DOHH2 (cell line): ENCODE data around the gene ADIPOR2.
A peak's percentile ranks its signal among the peaks of the same experiment; 100 is the strongest.

Experiments
- H3F3A ChIP-seq: fragments of 200-600 bp; sonication (generic), shearing (Covaris generic); 2 replicates; pipeline ENCODE4 v1.6.0; 2016; ENCODE audit warnings: antibody characterized with exemption, mild to moderate bottlenecking; ENCODE audit not compliant: control insufficient read depth, insufficient read depth
- H3K27ac ChIP-seq: fragments of 200-600 bp; sonication (generic); 2 replicates; pipeline ENCODE4 v1.5.1; 2014; ENCODE audit warnings: low read depth, mild to moderate bottlenecking, low read length, moderate library complexity
- H3K27me3 ChIP-seq: fragments of 200-600 bp; sonication (generic); 2 replicates; pipeline ENCODE4 v1.6.1; 2014; ENCODE audit warnings: mild to moderate bottlenecking, low read length, mixed read lengths; ENCODE audit not compliant: control insufficient read depth
- H3K36me3 ChIP-seq: fragments of 200-600 bp; sonication (generic); 2 replicates; pipeline ENCODE4 v1.6.1; 2014; ENCODE audit warnings: mild to moderate bottlenecking, low read length, moderate library complexity, mixed read lengths; ENCODE audit not compliant: control insufficient read depth
- H3K4me1 ChIP-seq: fragments of 200-600 bp; sonication (generic); 2 replicates; pipeline ENCODE4 v1.6.1; 2014; ENCODE audit warnings: mild to moderate bottlenecking, low read length, mixed read lengths; ENCODE audit not compliant: control insufficient read depth
- H3K4me2 ChIP-seq: fragments of 200-600 bp; sonication (generic); 2 replicates; pipeline ENCODE4 v1.6.0; 2014; ENCODE audit warnings: mild to moderate bottlenecking, low read length, moderate library complexity
- H3K4me3 ChIP-seq: fragments of 200-600 bp; sonication (generic); 2 replicates; pipeline ENCODE4 v1.5.1; 2014; ENCODE audit warnings: mild to moderate bottlenecking, low read length, mixed read lengths
- H3K79me2 ChIP-seq: fragments of 200-600 bp; sonication (generic); 2 replicates; pipeline ENCODE4 v1.6.1; 2014; ENCODE audit warnings: mild to moderate bottlenecking, low read length, mixed read lengths; ENCODE audit not compliant: control insufficient read depth
- H3K9me2 ChIP-seq: fragments of 200-600 bp; sonication (generic); replicated peaks from 2 replicates; pipeline ENCODE4 v1.6.1; 2014; ENCODE audit warnings: mild to moderate bottlenecking, low read length, mixed read lengths; ENCODE audit not compliant: control insufficient read depth
- H3K9me3 ChIP-seq: fragments of 200-600 bp; sonication (generic); 2 replicates; pipeline ENCODE4 v1.6.1; 2014; ENCODE audit warnings: antibody characterized with exemption, low read length, mixed read lengths; ENCODE audit not compliant: control insufficient read depth, insufficient read depth
- H4K20me1 ChIP-seq: fragments of 200-600 bp; sonication (generic); 2 replicates; pipeline ENCODE4 v1.6.0; 2014; ENCODE audit warnings: low read depth, mild to moderate bottlenecking, antibody characterized with exemption, low read length, moderate library complexity; ENCODE audit not compliant: control insufficient read depth, insufficient read depth
- EZH2phosphoT487 ChIP-seq: fragments of 200-600 bp; sonication (generic); IDR thresholded peaks from 2 replicates; pipeline ENCODE4 v1.6.1; 2017; ENCODE audit warnings: borderline replicate concordance, mild to moderate bottlenecking, antibody characterized with exemption, low read length, moderate library complexity, mixed read lengths
- TF ChIP-seq, protein P1 (sequence below): fragments of 200-600 bp; sonication (generic); IDR thresholded peaks from one replicate; pipeline ENCODE4 v1.5.1; 2014; ENCODE audit warnings: antibody characterized with exemption, mild to moderate bottlenecking, low read depth, low read length; ENCODE audit not compliant: poor library complexity, severe bottlenecking

ADIPOR2 gene

DNA sequence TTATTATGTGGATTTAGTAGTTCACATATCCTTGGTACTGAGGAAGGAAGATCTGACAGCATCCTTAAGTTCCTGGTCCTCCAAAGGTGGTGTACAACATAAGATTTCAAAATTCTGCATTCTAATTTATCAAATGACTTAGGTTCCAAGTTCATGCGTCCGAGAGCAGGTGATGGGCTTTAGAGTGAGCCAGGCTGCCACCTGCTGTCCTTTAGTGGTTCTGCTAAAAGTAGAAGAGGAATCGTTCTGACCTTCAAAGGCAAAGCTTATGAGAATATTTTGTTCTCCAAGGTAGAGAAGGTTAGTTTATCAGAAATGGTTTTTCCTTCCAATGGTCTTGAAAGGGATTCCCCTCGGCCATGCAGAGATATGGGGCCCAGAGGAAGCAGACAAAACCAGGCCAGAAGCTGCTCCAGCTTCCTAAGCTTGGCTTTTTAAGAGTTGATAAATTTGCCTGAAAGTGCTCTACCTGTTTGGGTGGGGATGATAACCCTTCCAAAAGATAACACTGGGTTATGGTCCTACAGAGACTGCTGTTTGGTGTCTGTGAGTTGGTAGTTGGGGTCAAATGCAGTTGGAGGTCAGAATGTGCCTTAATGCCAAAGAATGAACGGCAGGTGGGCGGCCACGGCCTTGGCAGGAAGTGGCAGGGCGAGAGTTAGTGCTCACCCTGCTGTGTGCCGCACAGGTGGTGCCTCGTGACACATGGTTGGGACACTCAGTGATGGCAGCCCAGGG lies 100.4 kb downstream of the ADIPOR2 start:
- H3K27me3 ChIP-seq: no peaks in the 10 kb centered on the region
- peaks cover 11% of the 10 kb centered on the region; the same call in 1 of the 2 replicates for H3F3A ChIP-seq
- peaks cover under 1% of the 10 kb centered on the region; the same call in 1 of the 2 replicates for H3K79me2 ChIP-seq
- H3K4me1 ChIP-seq: peaks cover 14% of the 10 kb centered on the region
- H3K4me3 ChIP-seq: no peak overlapping the region
- peaks cover 15% of the 10 kb centered on the region for H3K36me3 ChIP-seq
- H3K9me2 ChIP-seq: no peaks in the 10 kb centered on the region
- H4K20me1 ChIP-seq: peaks cover 3% of the 10 kb centered on the region; the same call in 1 of the 2 replicates
- no peak overlapping the region for H3K4me2 ChIP-seq
- H3K9me3 ChIP-seq: no peaks in the 10 kb centered on the region
- no peak overlapping the region for H3K27ac ChIP-seq
- TF ChIP-seq, protein P1, sequence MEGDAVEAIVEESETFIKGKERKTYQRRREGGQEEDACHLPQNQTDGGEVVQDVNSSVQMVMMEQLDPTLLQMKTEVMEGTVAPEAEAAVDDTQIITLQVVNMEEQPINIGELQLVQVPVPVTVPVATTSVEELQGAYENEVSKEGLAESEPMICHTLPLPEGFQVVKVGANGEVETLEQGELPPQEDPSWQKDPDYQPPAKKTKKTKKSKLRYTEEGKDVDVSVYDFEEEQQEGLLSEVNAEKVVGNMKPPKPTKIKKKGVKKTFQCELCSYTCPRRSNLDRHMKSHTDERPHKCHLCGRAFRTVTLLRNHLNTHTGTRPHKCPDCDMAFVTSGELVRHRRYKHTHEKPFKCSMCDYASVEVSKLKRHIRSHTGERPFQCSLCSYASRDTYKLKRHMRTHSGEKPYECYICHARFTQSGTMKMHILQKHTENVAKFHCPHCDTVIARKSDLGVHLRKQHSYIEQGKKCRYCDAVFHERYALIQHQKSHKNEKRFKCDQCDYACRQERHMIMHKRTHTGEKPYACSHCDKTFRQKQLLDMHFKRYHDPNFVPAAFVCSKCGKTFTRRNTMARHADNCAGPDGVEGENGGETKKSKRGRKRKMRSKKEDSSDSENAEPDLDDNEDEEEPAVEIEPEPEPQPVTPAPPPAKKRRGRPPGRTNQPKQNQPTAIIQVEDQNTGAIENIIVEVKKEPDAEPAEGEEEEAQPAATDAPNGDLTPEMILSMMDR: peak; percentile 73
- TF ChIP-seq EZH2phosphoT487: no peak

DNA sequence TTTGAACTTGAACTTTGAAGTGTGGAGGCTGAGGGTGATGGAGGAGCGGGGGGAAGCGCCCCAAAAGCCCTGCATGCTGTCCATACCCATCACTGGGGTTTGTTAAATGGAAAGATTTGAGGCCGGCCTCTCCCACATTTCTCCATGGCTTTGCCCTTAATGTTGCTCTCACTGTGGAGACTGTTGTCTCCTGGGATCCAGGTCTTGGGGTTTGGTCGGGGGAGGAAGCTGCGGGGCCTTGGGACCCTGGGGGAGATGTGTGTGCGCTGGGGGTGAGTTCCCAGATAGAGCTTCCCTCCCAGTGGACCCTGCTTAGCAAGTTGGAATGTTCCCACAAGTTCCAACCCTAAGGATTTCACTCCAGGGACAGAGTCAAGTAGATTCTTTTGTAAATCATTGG lies 101.5 kb downstream of the ADIPOR2 start:
- no peak for TF ChIP-seq EZH2phosphoT487
- TF ChIP-seq, protein P1: no peak
- Histone ChIP-seq H3K9me2 (no peaks in the 10 kb centered on the region), H3K4me1 (peaks cover 25% of the 10 kb centered on the region), H3K27ac (no peak overlapping the region), H3K27me3 (no peaks in the 10 kb centered on the region), H3F3A (peaks cover 11% of the 10 kb centered on the region), H3K4me3 (no peak overlapping the region), H3K79me2 (peaks cover 3% of the 10 kb centered on the region; the same call in 1 of the 2 replicates), H3K4me2 (no peak overlapping the region), H4K20me1 (peaks cover 3% of the 10 kb centered on the region; the same call in 1 of the 2 replicates), H3K9me3 (no peaks in the 10 kb centered on the region), H3K36me3 (peaks cover 5% of the 10 kb centered on the region)

DNA sequence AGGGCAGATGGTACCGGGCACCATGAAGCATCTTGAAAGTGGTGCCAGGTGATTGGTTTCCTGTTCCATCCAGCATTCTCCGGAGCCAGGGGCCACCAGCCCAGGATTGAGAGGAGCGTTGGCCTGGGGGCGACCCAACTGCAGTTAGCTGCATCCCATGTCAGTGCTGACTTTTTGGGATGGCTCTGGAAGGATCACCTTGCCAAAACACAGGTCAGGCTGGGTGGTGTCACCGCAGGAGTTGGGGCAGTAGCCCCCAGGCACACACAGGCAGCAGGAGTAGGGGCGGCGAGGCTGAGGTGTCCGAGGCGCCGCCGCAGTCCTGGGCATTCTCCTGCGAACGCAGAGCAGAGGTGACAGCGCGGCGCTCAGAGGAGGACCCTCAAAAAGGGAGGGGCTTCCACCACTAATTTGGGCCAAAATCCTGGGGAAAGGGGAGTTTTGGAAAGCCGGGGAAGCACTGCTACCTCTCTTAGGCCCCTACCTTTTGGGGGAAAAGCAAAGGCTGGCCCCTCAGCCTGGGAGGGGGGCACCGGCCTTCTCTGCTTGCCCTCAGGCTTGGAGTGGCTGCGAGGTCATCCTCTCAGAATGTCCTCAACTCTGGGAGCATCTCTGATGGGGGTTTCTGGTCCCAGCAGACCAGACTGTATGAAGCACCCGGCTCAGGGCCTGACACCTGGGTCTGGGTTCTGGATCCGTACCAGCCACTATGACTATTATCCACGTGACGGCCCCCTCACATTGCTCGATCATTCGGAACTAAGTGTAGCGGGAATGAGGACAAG lies 102.7 kb downstream of the ADIPOR2 start:
- H3K4me1 ChIP-seq: peaks cover 30% of the 10 kb centered on the region
- no peaks in the 10 kb centered on the region for H3K9me3 ChIP-seq
- peaks cover 10% of the 10 kb centered on the region for H3F3A ChIP-seq
- no peak overlapping the region for H3K4me3 ChIP-seq
- no peaks in the 10 kb centered on the region for H3K27me3 ChIP-seq
- no peak overlapping the region for H3K4me2 ChIP-seq
- no peaks in the 10 kb centered on the region for H3K36me3 ChIP-seq
- H4K20me1 ChIP-seq: peaks cover 3% of the 10 kb centered on the region; the same call in 1 of the 2 replicates
- peaks cover 3% of the 10 kb centered on the region; the same call in 1 of the 2 replicates for H3K79me2 ChIP-seq
- TF ChIP-seq EZH2phosphoT487: no peak
- TF ChIP-seq, protein P1: no peak
- no peaks in the 10 kb centered on the region for H3K9me2 ChIP-seq
- H3K27ac ChIP-seq: no peak overlapping the region
